Activated naive CD8-positive, alpha-beta T cell treated with anti-CD3 and anti-CD28 coated beads, Interleukin-2, amount 10 ng/mL, durations not matched to agents 7 days and 5 days (primary cell): Measurements from ENCODE around the gene SPATA2L. TPM values are rescaled to one million over a fixed set of nuclear protein-coding genes. Genes with fewer than 3 reads are reported as not detected.
"Not testable (repeated sequence)": the region's sequence is repeated elsewhere in the genome, so short reads cannot be mapped to it uniquely, and the experiment has no call there.

ENCODE experiments used
- ATAC-seq: fragments of 150-1000 bp; cut with Tn5 transposase; one replicate; pipeline ENCODE4 v1.10.0; 2021; ENCODE audit warnings: low read depth, moderate library complexity
- POLR2A ChIA-PET: fragments of 350-600 bp; sonication (Branson Sonifier 250); formaldehyde crosslinking; loops from one replicate; lab custom pipeline; 2021; ENCODE audit warnings: antibody characterized with exemption; lab: Charles Lee
- DNase-seq: peaks from one replicate; pipeline ENCODE4 v3.0.0; 2021
- H3K27ac Mint-ChIP-seq: one replicate; pipeline ENCODE4 v1.8.0; 2022; ENCODE audit warnings: mild to moderate bottlenecking, mixed read lengths
- H3K27me3 Mint-ChIP-seq: one replicate; pipeline ENCODE4 v1.8.0; 2022; ENCODE audit warnings: mild to moderate bottlenecking, moderate library complexity, mixed read lengths
- H3K36me3 Mint-ChIP-seq: one replicate; pipeline ENCODE4 v1.8.0; 2021; ENCODE audit warnings: mild to moderate bottlenecking, mixed read lengths
- H3K4me1 Mint-ChIP-seq: one replicate; pipeline ENCODE4 v1.8.0; 2021; ENCODE audit warnings: mixed read lengths
- H3K4me3 Mint-ChIP-seq: one replicate; pipeline ENCODE4 v1.8.0; 2022; ENCODE audit warnings: mild to moderate bottlenecking, moderate library complexity, mixed read lengths
- H3K9me3 Mint-ChIP-seq: one replicate; pipeline ENCODE4 v1.8.0; 2021; ENCODE audit warnings: mixed read lengths
- total RNA-seq, 2 experiments: library from RNA; stranded (reverse); gene quantifications; one replicate each; pipeline ENCODE4 v1.2.3, GENCODE V29; 2021

SPATA2L gene
- total RNA-seq, 2 experiments from 2014 or later = 7.6 to 8.0 TPM

GRCh38 chr16:89709716-89710432 is 8.4 kb upstream of the SPATA2L start:
- H3K9me3 Mint-ChIP-seq = peaks cover under 1% of the 10 kb centered on the region
- peaks cover 3% of the 10 kb centered on the region for H3K36me3 Mint-ChIP-seq
- POLR2A ChIA-PET = interaction anchor here (1.6 kb wide), 2 partner anchors 14 to 154 kb away, joined by 5 to 7 read pairs; no protein-coding TSS in a partner anchor
- no peaks in the 10 kb centered on the region for H3K27me3 Mint-ChIP-seq
- peaks cover 6% of the 10 kb centered on the region for H3K4me1 Mint-ChIP-seq
- H3K4me3 Mint-ChIP-seq = no peak overlapping the region
- H3K27ac Mint-ChIP-seq = no peak overlapping the region
- DNase-seq = no peak
- ATAC-seq = no peak

DNA sequence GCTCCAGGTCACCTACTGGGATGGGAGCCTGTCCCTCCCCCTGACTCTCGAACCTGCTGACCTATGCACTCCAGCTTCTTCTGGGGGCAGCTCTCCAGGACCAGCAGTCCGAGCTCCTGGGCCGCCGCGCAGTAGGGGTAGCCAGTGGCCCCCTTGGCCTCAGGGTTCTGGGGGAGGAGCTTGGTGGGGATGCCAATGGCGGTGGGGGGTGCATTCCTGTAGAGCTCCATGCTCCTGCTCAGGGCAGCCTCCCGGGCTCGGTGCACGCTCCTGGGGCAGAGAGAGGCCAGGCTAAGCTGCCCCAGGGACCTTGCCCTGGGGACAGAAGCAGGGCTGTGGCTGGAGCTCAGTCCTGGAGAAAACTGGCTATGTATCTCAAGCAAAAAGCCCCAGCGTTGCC is 7.7 kb upstream of the SPATA2L start:
- DNase-seq (no peak), ATAC-seq (no peak)
- Mint-ChIP-seq H3K27me3 (no peaks in the 10 kb centered on the region), H3K4me1 (peaks cover 5% of the 10 kb centered on the region), H3K9me3 (no peaks in the 10 kb centered on the region), H3K27ac (no peak overlapping the region), H3K36me3 (no peaks in the 10 kb centered on the region), H3K4me3 (no peak overlapping the region)
- POLR2A ChIA-PET = interaction anchor here (1.6 kb wide), 2 partner anchors 15 to 155 kb away, joined by 5 to 7 read pairs; no protein-coding TSS in a partner anchor

GRCh38 chr16:89708481-89708931 is 7.0 kb upstream of the SPATA2L start:
- no peak overlapping the region for H3K4me3 Mint-ChIP-seq
- POLR2A ChIA-PET = interaction anchor here (1.6 kb wide), 1 partner anchor 16 kb away, joined by 7 read pairs; no protein-coding TSS in a partner anchor
- DNase-seq = no peak
- H3K9me3 Mint-ChIP-seq = no peaks in the 10 kb centered on the region
- no peak for ATAC-seq
- no peak overlapping the region for H3K27ac Mint-ChIP-seq
- peaks cover 5% of the 10 kb centered on the region for H3K4me1 Mint-ChIP-seq
- no peaks in the 10 kb centered on the region for H3K36me3 Mint-ChIP-seq
- H3K27me3 Mint-ChIP-seq = no peaks in the 10 kb centered on the region

DNA sequence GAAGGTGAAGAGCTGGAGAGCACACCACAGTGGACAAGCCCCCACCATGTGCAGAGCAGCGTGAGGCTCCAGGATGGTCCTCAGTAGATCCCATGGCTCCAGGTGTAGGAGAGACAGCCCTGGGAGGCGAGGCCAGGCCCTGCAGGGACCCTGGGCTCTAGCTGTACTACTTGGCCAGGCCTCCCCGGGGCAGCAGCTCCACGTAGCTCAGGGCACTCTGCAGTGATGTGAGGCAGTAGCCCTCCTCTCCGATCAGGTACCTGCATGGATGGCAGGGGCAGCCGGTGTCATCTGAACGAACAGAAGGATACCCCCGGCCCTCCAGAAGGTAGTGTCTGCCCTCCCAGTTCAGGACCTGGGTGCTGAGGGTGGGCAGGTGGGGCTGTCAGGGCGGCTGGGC is 6.2 kb upstream of the SPATA2L start:
- Mint-ChIP-seq H3K27ac (no peak overlapping the region), H3K4me3 (no peak overlapping the region), H3K4me1 (peaks cover 5% of the 10 kb centered on the region), H3K9me3 (no peaks in the 10 kb centered on the region), H3K27me3 (no peaks in the 10 kb centered on the region), H3K36me3 (no peaks in the 10 kb centered on the region)
- POLR2A ChIA-PET = interaction anchor here (0.6 to 0.8 kb wide), 2 partner anchors 54 to 86 kb away, joined by 3 to 6 read pairs; no protein-coding TSS in a partner anchor
- DNase-seq (no peak), ATAC-seq (no peak)

GRCh38 chr16:89706518-89707260 is 5.2 kb upstream of the SPATA2L start:
- H3K27ac Mint-ChIP-seq = no peak overlapping the region
- no peaks in the 10 kb centered on the region for H3K9me3 Mint-ChIP-seq
- no peak for DNase-seq
- H3K4me1 Mint-ChIP-seq = peaks cover 9% of the 10 kb centered on the region
- no peaks in the 10 kb centered on the region for H3K27me3 Mint-ChIP-seq
- no peaks in the 10 kb centered on the region for H3K36me3 Mint-ChIP-seq
- no peak overlapping the region for H3K4me3 Mint-ChIP-seq
- POLR2A ChIA-PET = interaction anchor here (0.7 to 1.7 kb wide), 11 partner anchors 10 to 167 kb away, joined by 3 to 13 read pairs (median 4); partner anchors contain the start of gene TCF25
- ATAC-seq = no peak

GRCh38 chr16:89705006-89705405 is 3.5 kb upstream of the SPATA2L start:
- Mint-ChIP-seq H3K4me3 (no peak overlapping the region), H3K36me3 (no peaks in the 10 kb centered on the region), H3K9me3 (no peaks in the 10 kb centered on the region), H3K27ac (no peak overlapping the region), H3K4me1 (peaks cover 9% of the 10 kb centered on the region), H3K27me3 (no peaks in the 10 kb centered on the region)
- DNase-seq (no peak), ATAC-seq (no peak)
- POLR2A ChIA-PET = interaction anchor here (1.3 to 1.4 kb wide), 3 partner anchors 19 to 87 kb away, joined by 3 to 8 read pairs (median 3); no protein-coding TSS in a partner anchor

DNA sequence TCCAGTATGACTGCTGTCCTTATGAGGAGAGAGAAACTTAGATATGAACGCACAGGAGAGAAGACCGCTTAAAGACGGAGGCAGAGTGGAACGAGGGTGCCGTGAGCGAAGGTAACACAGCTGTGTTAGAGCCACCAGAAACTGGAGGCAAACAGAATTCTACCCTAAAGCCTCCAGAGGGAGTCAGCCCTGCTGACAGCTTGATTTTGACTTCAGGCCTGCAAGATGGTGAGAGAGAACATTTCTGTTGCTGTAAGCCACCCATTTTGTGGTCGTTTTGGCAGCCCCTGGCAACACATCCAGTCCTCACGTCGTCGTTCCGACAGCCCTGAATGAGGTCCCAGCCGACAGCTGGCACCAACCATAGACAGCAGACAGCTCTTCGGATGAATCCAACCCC is 2.8 kb upstream of the SPATA2L start:
- DNase-seq (no peak), ATAC-seq (no peak)
- no peak overlapping the region for H3K4me3 Mint-ChIP-seq
- H3K9me3 Mint-ChIP-seq = no peaks in the 10 kb centered on the region
- peaks cover 9% of the 10 kb centered on the region for H3K4me1 Mint-ChIP-seq
- no peak overlapping the region for H3K27ac Mint-ChIP-seq
- H3K36me3 Mint-ChIP-seq = no peaks in the 10 kb centered on the region
- no peaks in the 10 kb centered on the region for H3K27me3 Mint-ChIP-seq
- POLR2A ChIA-PET = interaction anchor here (1.4 kb wide), 1 partner anchor 88 kb away, joined by 3 read pairs; no protein-coding TSS in a partner anchor

GRCh38 chr16:89700649-89701424 is 668 bp downstream of the SPATA2L start:
- no peaks in the 10 kb centered on the region for H3K9me3 Mint-ChIP-seq
- H3K36me3 Mint-ChIP-seq = no peaks in the 10 kb centered on the region
- POLR2A ChIA-PET = interaction anchor here (0.5 to 5.1 kb wide), 14 partner anchors 10 to 216 kb away, joined by 3 to 28 read pairs (median 6); partner anchors contain the start of genes CDK10, TCF25, VPS9D1 and ZNF276
- peak overlapping the region; percentile 74 for H3K27ac Mint-ChIP-seq
- H3K4me3 Mint-ChIP-seq = peak overlapping the region; percentile 85
- H3K4me1 Mint-ChIP-seq = peaks cover 13% of the 10 kb centered on the region
- ATAC-seq (peak; percentile 40), DNase-seq (peak; percentile 78)
- H3K27me3 Mint-ChIP-seq = no peaks in the 10 kb centered on the region

- Mint-ChIP-seq H3K27me3 (no peaks in the 10 kb centered on the region), H3K4me3 (peak overlapping the region; percentile 85), H3K36me3 (no peaks in the 10 kb centered on the region), H3K9me3 (no peaks in the 10 kb centered on the region), H3K4me1 (peaks cover 14% of the 10 kb centered on the region), H3K27ac (peak overlapping the region; percentile 48)
- ATAC-seq (peak; percentile 15), DNase-seq (peak; percentile 95)
- POLR2A ChIA-PET = interaction anchor here (0.8 to 5.1 kb wide), 12 partner anchors 10 to 215 kb away, joined by 3 to 28 read pairs (median 7); partner anchors contain the start of genes CDK10, TCF25, VPS9D1 and ZNF276
These were observed 1.3 kb downstream of the SPATA2L start for GRCh38 chr16:89700100-89700648.

GRCh38 chr16:89699629-89700099 is 1.8 kb downstream of the SPATA2L start:
- H3K4me3 Mint-ChIP-seq = peak overlapping the region; percentile 85
- H3K9me3 Mint-ChIP-seq, H3K27me3 Mint-ChIP-seq, H3K36me3 Mint-ChIP-seq, H3K27ac Mint-ChIP-seq, DNase-seq, ATAC-seq: not testable (repeated sequence)
- peaks cover 14% of the 10 kb centered on the region for H3K4me1 Mint-ChIP-seq
- POLR2A ChIA-PET = interaction anchor here (0.8 to 5.1 kb wide), 10 partner anchors 11 to 215 kb away, joined by 3 to 28 read pairs (median 7); partner anchors contain the start of genes CDK10, VPS9D1 and ZNF276

GRCh38 chr16:89698717-89699116 is 2.8 kb downstream of the SPATA2L start:
- ATAC-seq, H3K4me3 Mint-ChIP-seq, H3K27me3 Mint-ChIP-seq, H3K36me3 Mint-ChIP-seq, H3K27ac Mint-ChIP-seq, DNase-seq, H3K9me3 Mint-ChIP-seq: not testable (repeated sequence)
- H3K4me1 Mint-ChIP-seq = peaks cover 14% of the 10 kb centered on the region
- POLR2A ChIA-PET = interaction anchor here (0.7 to 5.1 kb wide), 5 partner anchors 12 to 165 kb away, joined by 3 to 28 read pairs (median 7); partner anchors contain the start of genes CDK10, CHMP1A and SPATA33
